IPS-18c (cell line): ENCODE results near the gene ANO4.
"Not testable (repeated sequence)": the region's sequence is repeated elsewhere in the genome, so short reads cannot be mapped to it uniquely, and the experiment has no call there.

Source experiments
- H3K4me3 ChIP-seq: 2 replicates; pipeline ENCODE4 v1.7.0; 2013; ENCODE audit warnings: low read depth, mild to moderate bottlenecking, low read length, moderate library complexity; ENCODE audit not compliant: insufficient read depth
- H3K9me3 ChIP-seq: one replicate; pipeline ENCODE4 v1.6.1; 2013; ENCODE audit warnings: mild to moderate bottlenecking, low read length, moderate library complexity; ENCODE audit not compliant: control insufficient read depth, insufficient read depth

Gene ANO4

GRCh38 chr12:101117842-101118241, 323.3 kb downstream of the ANO4 start:
- Histone ChIP-seq H3K9me3 (peaks cover 2% of the 10 kb centered on the region), H3K4me3 (no peak overlapping the region)

GRCh38 chr12:101127521-101128219, 333.1 kb downstream of the ANO4 start:
- Histone ChIP-seq H3K4me3 (no peak overlapping the region), H3K9me3 (no peaks in the 10 kb centered on the region)

- peak overlapping the region; percentile 50; the same call in 1 of the 2 replicates for H3K4me3 ChIP-seq
- H3K9me3 ChIP-seq: not testable (repeated sequence)
Observed at GRCh38 chr12:101145777-101146431, 351.3 kb downstream of the ANO4 start.

GRCh38 chr12:101165319-101165718, 370.7 kb downstream of the ANO4 start:
- Histone ChIP-seq H3K9me3 (no peaks in the 10 kb centered on the region), H3K4me3 (no peak overlapping the region)

GRCh38 chr12:101166866-101167265, 372.3 kb downstream of the ANO4 start:
- Histone ChIP-seq H3K9me3 (no peaks in the 10 kb centered on the region), H3K4me3 (no peak overlapping the region)

GRCh38 chr12:101168001-101168400, 373.4 kb downstream of the ANO4 start:
- Histone ChIP-seq H3K9me3 (no peaks in the 10 kb centered on the region), H3K4me3 (no peak overlapping the region)

- H3K9me3 ChIP-seq: no peaks in the 10 kb centered on the region
- H3K4me3 ChIP-seq: no peak overlapping the region
Observed at GRCh38 chr12:101172316-101172715, 377.7 kb downstream of the ANO4 start.

GRCh38 chr12:101173197-101173749, 378.7 kb downstream of the ANO4 start:
- no peak overlapping the region for H3K4me3 ChIP-seq
- H3K9me3 ChIP-seq: no peaks in the 10 kb centered on the region

GRCh38 chr12:101174541-101174940, 380.0 kb downstream of the ANO4 start:
- H3K9me3 ChIP-seq: no peaks in the 10 kb centered on the region
- no peak overlapping the region for H3K4me3 ChIP-seq
